LoVo (cell line): ENCODE data around the gene ZNF280D.

ENCODE experiments used
- DNase-seq: peaks from one replicate; pipeline ENCODE4 v3.0.0-alpha.2; 2016; ENCODE audit warnings: low spot score

Gene ZNF280D

GRCh38 chr15:56631765-56632164 is 101.5 kb downstream of the ZNF280D start:
- DNase-seq: peak; percentile 12

GRCh38 chr15:56628893-56629532 is 104.3 kb downstream of the ZNF280D start:
- DNase-seq: no peak

DNA sequence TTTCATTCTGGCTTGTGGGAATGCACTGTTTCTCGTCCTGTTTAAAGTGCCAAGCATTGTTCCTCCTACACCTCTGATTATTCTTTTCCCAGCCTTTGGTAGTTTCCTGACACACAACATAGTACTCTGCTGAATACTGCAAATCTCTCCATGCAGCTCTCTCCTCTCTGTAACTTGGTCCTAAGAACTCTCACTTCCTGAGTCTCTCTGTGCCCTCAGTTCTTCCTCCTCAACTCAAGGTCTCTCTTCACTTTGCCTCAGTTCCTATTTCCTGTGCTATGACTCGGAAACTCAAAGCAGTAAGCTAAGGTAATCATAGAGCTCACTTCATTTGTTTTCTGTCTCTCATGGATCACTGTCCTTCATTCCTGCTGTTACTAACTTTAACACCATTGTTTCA is 113.4 kb downstream of the ZNF280D start:
- DNase-seq: no peak

GRCh38 chr15:56617628-56618027 is 115.7 kb downstream of the ZNF280D start:
- DNase-seq: no peak

- DNase-seq: no peak
These were observed 116.8 kb downstream of the ZNF280D start for GRCh38 chr15:56616551-56616950.

DNA sequence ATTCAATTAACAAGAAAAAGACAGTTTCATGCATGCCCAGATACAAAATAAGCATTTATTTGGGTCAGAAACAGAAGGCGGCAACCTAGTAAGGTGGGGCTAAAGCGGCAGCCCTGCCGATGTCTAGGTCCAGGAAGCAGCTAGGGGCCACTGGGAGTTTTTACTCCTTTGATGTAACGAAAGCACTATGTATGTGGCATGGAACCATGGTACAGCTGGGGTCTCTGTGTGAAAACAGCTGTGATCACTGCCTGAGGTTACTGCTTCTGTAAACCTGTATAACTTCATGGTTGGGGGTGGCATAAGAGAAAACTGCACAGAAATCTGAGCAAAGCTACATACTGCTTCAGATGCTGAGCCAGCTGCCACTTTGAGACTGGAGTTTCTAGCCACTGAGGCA is 119.5 kb downstream of the ZNF280D start:
- DNase-seq: no peak

DNA sequence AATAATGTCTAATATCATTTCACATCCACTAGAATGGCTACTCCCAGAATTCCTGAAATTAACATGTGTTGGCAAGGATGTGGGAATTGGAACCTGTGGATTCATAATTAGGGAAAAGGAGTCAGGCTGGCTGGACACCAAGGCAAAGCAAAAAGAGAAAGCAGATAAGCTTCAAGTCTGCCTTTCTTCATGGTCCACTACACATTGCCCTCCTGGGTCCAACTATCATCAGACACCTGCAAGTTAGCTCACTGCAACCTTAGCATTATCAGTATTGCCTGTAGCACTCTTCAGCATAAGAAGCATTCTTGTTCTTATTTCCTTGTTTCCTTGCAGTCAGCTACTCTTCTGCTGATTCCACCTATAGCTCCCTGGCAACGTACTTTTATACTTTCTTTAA is 124.3 kb downstream of the ZNF280D start:
- DNase-seq: no peak

DNA sequence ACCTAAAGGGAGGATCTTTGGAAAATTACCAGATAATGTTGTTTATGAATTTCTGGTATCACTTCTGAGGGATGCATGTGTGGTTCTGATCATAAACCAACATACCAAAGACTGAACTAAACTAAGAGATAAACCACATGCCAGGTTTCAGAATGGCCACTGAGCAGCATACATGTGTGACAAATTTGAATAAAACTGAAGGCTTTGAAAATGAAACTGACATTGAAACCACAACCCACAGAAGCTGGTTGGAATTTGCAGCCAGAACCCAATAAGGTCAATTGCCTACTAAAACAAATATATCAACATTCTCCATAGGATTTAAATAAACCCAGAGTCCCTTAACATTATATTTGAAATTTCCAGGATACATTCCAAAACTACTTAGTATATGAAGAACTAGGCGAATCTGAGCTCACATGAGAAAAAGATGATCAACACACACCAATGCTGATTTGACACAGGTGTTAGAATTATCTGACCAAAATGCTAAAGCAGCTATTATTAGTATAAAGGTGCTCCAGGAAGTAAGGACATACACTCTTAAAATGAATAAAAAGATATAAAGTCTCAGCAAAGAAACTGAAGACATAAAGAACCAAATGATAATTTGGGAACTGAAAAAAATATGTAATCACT is 125.0 kb downstream of the ZNF280D start:
- no peak for DNase-seq

GRCh38 chr15:56602253-56602652 is 131.1 kb downstream of the ZNF280D start:
- no peak for DNase-seq

DNA sequence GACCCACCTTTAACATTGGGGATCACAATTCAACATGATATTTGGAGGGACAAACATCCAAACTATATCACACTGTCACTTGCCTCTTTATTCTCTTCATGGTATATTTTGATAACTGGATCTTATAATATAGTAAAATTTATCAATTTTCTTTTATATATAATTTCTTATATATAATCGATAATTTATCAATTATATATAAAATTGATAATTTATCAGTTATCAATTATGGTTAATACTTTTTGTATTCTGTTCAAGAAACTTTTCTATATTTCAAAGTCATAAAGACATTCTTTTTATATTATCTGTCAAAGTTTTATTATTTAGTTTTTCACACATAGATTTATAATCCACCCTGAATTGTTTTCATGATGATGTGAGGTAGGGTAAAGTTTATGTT is 132.9 kb downstream of the ZNF280D start:
- no peak for DNase-seq

DNA sequence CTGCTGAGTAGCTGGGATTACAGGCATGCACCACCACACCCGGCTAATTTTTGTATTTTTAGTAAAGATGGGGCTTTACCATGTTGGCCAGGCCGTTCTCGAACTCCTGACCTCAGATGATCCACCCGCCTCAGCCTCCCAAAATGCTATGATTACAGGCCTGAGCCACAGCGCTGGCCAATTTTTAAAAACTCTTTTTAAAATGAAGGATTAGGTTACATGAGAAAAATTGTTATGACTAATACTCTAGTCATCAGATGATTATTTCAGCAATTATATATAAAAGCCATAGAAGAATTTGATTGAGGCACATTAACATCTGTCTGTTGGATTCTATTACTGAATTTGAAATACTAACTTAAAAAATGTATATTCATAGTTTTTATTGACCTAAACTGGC is 134.3 kb downstream of the ZNF280D start:
- DNase-seq: no peak

DNA sequence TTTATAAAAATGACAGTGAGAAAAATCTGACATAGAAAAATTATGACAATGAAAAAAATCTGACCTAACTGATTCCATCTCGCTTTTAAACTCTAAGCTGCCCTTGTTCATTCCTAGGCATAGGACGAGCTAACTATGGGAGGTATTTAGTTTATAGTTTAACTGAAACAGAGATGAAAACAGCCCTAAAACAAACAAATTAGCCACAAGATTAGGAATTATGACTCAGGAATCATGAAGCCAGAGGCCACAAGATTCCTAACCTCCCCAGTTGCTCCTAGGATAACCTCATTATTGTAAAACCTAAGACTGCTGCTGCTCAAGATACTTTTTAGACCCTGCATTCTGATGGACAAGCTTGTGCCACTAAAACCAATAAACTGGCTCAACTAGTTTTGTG is 145.6 kb downstream of the ZNF280D start:
- DNase-seq: no peak

- no peak for DNase-seq
These were observed 147.1 kb downstream of the ZNF280D start for GRCh38 chr15:56586206-56586605.

DNA sequence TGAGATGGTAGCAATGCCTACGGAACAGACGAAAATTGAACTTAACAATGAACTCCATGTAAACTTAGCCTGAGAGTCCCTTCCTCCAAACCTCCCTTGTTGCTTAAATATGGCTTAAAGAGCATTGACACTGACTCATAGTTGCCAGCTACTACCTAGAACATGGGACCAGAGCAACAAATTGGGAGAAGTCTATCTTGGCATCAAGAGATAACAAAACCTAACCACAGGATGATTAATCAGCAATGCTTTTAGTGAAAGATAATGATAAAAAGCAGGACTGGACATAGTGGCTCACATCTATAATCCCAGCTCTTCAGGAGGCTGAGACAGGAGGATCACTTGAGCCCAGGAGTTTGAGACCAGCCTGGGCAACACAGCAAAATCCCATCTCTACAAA is 150.5 kb downstream of the ZNF280D start:
- DNase-seq: no peak
